Neural cell (in vitro differentiated cells): ENCODE results near the gene POLRMT. TPM values are rescaled to one million over a fixed set of nuclear protein-coding genes. Genes with fewer than 3 reads are reported as not detected.

Source experiments
- H2AFZ ChIP-seq: fragments of 200-600, 300-800 bp; sonication (generic), shearing (Covaris generic); 2 replicates; pipeline ENCODE4 v1.6.0; 2014; ENCODE audit warnings: low read depth, mild to moderate bottlenecking, antibody characterized with exemption, low read length, moderate library complexity
- H3F3A ChIP-seq: fragments of 200-600 bp; shearing (Covaris generic); 2 replicates; pipeline ENCODE4 v1.6.1; 2016; ENCODE audit warnings: mild to moderate bottlenecking, moderate library complexity, mixed read lengths, antibody characterized with exemption, low read length; ENCODE audit not compliant: insufficient read depth, poor library complexity, severe bottlenecking
- H3K27ac ChIP-seq: fragments of 200-600, 300-800 bp; sonication (generic), shearing (Covaris generic); 2 replicates; pipeline ENCODE4 v1.5.1; 2014; ENCODE audit warnings: mild to moderate bottlenecking, low read length, moderate library complexity
- H3K27me3 ChIP-seq: fragments of 300-800, 200-600 bp; sonication (generic), shearing (Covaris generic); 2 replicates; pipeline ENCODE4 v1.6.0; 2014; ENCODE audit warnings: mild to moderate bottlenecking, low read depth, low read length, moderate library complexity; ENCODE audit not compliant: insufficient read depth
- H3K36me3 ChIP-seq: fragments of 300-800, 200-600 bp; sonication (generic), shearing (Covaris generic); 2 replicates; pipeline ENCODE4 v1.5.1; 2014; ENCODE audit warnings: mild to moderate bottlenecking, antibody characterized with exemption, low read length, moderate library complexity; ENCODE audit not compliant: insufficient read depth
- H3K4me2 ChIP-seq: fragments of 300-800, 200-600 bp; sonication (generic), shearing (Covaris generic); 2 replicates; pipeline ENCODE4 v1.6.0; 2014; ENCODE audit warnings: mild to moderate bottlenecking, low read length
- H3K4me3 ChIP-seq: fragments of 300-800, 200-600 bp; sonication (generic), shearing (Covaris generic); 2 replicates; pipeline ENCODE4 v1.5.1; 2014; ENCODE audit warnings: mild to moderate bottlenecking, low read length, moderate library complexity
- H3K79me2 ChIP-seq: fragments of 200-600 bp; shearing (Covaris generic); replicated peaks from 2 replicates; pipeline ENCODE4 v1.6.0; 2014; ENCODE audit warnings: mild to moderate bottlenecking, low read length, moderate library complexity; ENCODE audit not compliant: insufficient read depth
- H3K9ac ChIP-seq: fragments of 300-800, 200-600 bp; sonication (generic), shearing (Covaris generic); 2 replicates; pipeline ENCODE4 v1.6.1; 2016; ENCODE audit warnings: mild to moderate bottlenecking, low read length, mixed read lengths
- H3K9me2 ChIP-seq: fragments of 200-600 bp; shearing (Covaris generic); 2 replicates; pipeline ENCODE4 v1.6.1; 2016; ENCODE audit warnings: mild to moderate bottlenecking, low read length, mixed read lengths; ENCODE audit not compliant: insufficient read depth
- H3K9me3 ChIP-seq: fragments of 200-600, 300-800 bp; sonication (generic), shearing (Covaris generic); 2 replicates; pipeline ENCODE4 v1.6.1; 2016; ENCODE audit warnings: mild to moderate bottlenecking, mixed run types, low read length, moderate library complexity, mixed read lengths
- H4K20me1 ChIP-seq: fragments of 200-600 bp; shearing (Covaris generic); 2 replicates; pipeline ENCODE4 v1.6.1; 2016; ENCODE audit warnings: mild to moderate bottlenecking, mixed run types; ENCODE audit not compliant: insufficient read depth
- EP300 ChIP-seq: fragments of 450-650 bp; conservative IDR thresholded peaks from 2 replicates; pipeline ENCODE4 v1.6.1; 2014; ENCODE audit warnings: antibody characterized with exemption, mild to moderate bottlenecking, moderate library complexity; ENCODE audit not compliant: poor library complexity, severe bottlenecking
- EZH2 ChIP-seq: fragments of 200-600, 300-800 bp; shearing (Covaris generic), sonication (generic); IDR thresholded peaks from 2 replicates; pipeline ENCODE4 v1.6.1; 2014; ENCODE audit warnings: antibody characterized with exemption, low read length, borderline replicate concordance, mild to moderate bottlenecking; ENCODE audit not compliant: insufficient read depth, poor library complexity, severe bottlenecking
- MXI1 ChIP-seq: fragments of 450-650 bp; conservative IDR thresholded peaks from 2 replicates; pipeline ENCODE4 v1.6.1; 2014; ENCODE audit warnings: antibody characterized with exemption, mild to moderate bottlenecking; ENCODE audit not compliant: poor library complexity, severe bottlenecking
- POLR2AphosphoS5 ChIP-seq: IDR thresholded peaks from 2 replicates; pipeline ENCODE4 v1.6.1; 2012
- RAD21 ChIP-seq: fragments of 450-650 bp; conservative IDR thresholded peaks from 2 replicates; pipeline ENCODE4 v1.6.1; 2014; ENCODE audit warnings: antibody characterized with exemption, mild to moderate bottlenecking, moderate library complexity
- SMC3 ChIP-seq: fragments of 450-650 bp; conservative IDR thresholded peaks from 2 replicates; pipeline ENCODE4 v1.6.1; 2014; ENCODE audit warnings: antibody characterized with exemption, mild to moderate bottlenecking, moderate library complexity; ENCODE audit not compliant: poor library complexity
- TAF1 ChIP-seq: IDR thresholded peaks from 2 replicates; pipeline ENCODE4 v1.6.1; 2012; ENCODE audit warnings: low read depth
- polyA plus RNA-seq: library from polyadenylated mRNA; depleted of rRNA; stranded (reverse); fragments of >200 nt; gene quantifications from 2 replicates; pipeline ENCODE4 v1.2.3, GENCODE V29; 2014
- TF ChIP-seq, protein P1 (sequence below): IDR thresholded peaks from 2 replicates; pipeline ENCODE4 v1.6.1; 2012; ENCODE audit warnings: borderline replicate concordance
- TF ChIP-seq, protein P2 (sequence below): fragments of 450-650 bp; IDR thresholded peaks from 2 replicates; pipeline ENCODE4 v1.5.1; 2014; ENCODE audit warnings: antibody characterized with exemption, mild to moderate bottlenecking, moderate library complexity; ENCODE audit not compliant: poor library complexity, severe bottlenecking

Gene POLRMT
- polyA plus RNA-seq, 1 donor from 2014 or later: 28.3 TPM

DNA sequence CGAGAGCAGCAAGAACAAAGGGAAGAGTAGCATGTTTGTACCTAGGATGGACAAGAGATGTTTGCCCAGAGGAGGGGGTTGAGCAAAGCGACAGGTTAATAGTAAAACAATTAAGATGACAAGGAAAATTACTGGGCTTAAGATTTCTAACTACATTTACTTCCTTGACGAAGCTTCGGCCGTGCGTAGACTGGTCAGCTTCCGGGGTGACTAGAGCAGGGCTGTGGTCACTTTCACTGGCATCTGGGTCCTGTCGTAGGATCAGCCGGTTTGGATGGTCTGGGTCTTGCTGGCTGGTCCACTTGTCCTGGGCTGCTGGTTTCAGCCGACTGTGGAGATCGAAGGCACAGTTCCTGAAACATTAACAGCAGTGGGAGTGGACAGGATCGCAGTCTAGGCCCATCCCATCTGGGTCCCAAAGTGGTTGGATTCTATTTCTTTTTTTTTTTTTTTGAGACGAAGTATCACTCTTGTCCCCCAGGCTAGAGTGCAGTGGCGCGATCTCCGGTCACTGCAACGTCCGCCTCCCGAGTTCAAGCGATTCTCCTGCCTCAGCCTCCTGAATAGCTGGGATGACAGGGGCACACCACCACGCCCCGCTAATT, 65.9 kb downstream of the POLRMT start:
- Histone ChIP-seq H3K36me3 (no peaks in the 10 kb centered on the region), H2AFZ (no peak overlapping the region), H3K9me3 (no peaks in the 10 kb centered on the region), H4K20me1 (no peaks in the 10 kb centered on the region), H3K79me2 (no peaks in the 10 kb centered on the region), H3K4me2 (no peak overlapping the region), H3K9me2 (no peaks in the 10 kb centered on the region), H3K4me3 (no peak overlapping the region), H3K27ac (no peak overlapping the region), H3K9ac (no peak overlapping the region), H3K27me3 (no peaks in the 10 kb centered on the region), H3F3A (no peaks in the 10 kb centered on the region)
- no peak for TF ChIP-seq RAD21
- TF ChIP-seq EZH2: no peak
- TF ChIP-seq TAF1: no peak
- TF ChIP-seq EP300: no peak
- TF ChIP-seq, protein P1, sequence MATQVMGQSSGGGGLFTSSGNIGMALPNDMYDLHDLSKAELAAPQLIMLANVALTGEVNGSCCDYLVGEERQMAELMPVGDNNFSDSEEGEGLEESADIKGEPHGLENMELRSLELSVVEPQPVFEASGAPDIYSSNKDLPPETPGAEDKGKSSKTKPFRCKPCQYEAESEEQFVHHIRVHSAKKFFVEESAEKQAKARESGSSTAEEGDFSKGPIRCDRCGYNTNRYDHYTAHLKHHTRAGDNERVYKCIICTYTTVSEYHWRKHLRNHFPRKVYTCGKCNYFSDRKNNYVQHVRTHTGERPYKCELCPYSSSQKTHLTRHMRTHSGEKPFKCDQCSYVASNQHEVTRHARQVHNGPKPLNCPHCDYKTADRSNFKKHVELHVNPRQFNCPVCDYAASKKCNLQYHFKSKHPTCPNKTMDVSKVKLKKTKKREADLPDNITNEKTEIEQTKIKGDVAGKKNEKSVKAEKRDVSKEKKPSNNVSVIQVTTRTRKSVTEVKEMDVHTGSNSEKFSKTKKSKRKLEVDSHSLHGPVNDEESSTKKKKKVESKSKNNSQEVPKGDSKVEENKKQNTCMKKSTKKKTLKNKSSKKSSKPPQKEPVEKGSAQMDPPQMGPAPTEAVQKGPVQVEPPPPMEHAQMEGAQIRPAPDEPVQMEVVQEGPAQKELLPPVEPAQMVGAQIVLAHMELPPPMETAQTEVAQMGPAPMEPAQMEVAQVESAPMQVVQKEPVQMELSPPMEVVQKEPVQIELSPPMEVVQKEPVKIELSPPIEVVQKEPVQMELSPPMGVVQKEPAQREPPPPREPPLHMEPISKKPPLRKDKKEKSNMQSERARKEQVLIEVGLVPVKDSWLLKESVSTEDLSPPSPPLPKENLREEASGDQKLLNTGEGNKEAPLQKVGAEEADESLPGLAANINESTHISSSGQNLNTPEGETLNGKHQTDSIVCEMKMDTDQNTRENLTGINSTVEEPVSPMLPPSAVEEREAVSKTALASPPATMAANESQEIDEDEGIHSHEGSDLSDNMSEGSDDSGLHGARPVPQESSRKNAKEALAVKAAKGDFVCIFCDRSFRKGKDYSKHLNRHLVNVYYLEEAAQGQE: no peak
- TF ChIP-seq POLR2AphosphoS5: no peak
- TF ChIP-seq, protein P2, sequence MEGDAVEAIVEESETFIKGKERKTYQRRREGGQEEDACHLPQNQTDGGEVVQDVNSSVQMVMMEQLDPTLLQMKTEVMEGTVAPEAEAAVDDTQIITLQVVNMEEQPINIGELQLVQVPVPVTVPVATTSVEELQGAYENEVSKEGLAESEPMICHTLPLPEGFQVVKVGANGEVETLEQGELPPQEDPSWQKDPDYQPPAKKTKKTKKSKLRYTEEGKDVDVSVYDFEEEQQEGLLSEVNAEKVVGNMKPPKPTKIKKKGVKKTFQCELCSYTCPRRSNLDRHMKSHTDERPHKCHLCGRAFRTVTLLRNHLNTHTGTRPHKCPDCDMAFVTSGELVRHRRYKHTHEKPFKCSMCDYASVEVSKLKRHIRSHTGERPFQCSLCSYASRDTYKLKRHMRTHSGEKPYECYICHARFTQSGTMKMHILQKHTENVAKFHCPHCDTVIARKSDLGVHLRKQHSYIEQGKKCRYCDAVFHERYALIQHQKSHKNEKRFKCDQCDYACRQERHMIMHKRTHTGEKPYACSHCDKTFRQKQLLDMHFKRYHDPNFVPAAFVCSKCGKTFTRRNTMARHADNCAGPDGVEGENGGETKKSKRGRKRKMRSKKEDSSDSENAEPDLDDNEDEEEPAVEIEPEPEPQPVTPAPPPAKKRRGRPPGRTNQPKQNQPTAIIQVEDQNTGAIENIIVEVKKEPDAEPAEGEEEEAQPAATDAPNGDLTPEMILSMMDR: no peak
- TF ChIP-seq MXI1: no peak
- TF ChIP-seq SMC3: no peak

Other genes with a start within 250 kb of the POLRMT start
- 21.4 and 22.8 TPM in 2 replicates for gene C2CD4C, start 224.4 kb downstream of the POLRMT start, polyA plus RNA-seq
- gene SHC2, start 172.5 kb downstream of the POLRMT start, polyA plus RNA-seq: 75.8 and 81.2 TPM in 2 replicates
- gene MADCAM1, start 137.1 kb downstream of the POLRMT start, polyA plus RNA-seq: 0.22 and 1.0 TPM in 2 replicates
- gene TPGS1, start 126.0 kb downstream of the POLRMT start, polyA plus RNA-seq: 79.6 and 83.2 TPM in 2 replicates
- 155 and 172 TPM in 2 replicates for gene CDC34, start 101.8 kb downstream of the POLRMT start, polyA plus RNA-seq
- 0.38 and 0.72 TPM in 2 replicates for gene GZMM, start 89.5 kb downstream of the POLRMT start, polyA plus RNA-seq
- gene BSG, start 60.9 kb downstream of the POLRMT start, polyA plus RNA-seq: 209 and 214 TPM in 2 replicates
- gene HCN2, start 43.7 kb downstream of the POLRMT start, polyA plus RNA-seq: 4.7 and 6.4 TPM in 2 replicates
- 0.48 TPM in 1 of 2 replicates, not detected in the other for gene FGF22, start 6.3 kb upstream of the POLRMT start, polyA plus RNA-seq
- 33.7 and 44.8 TPM in 2 replicates for gene RNF126, start 29.7 kb upstream of the POLRMT start, polyA plus RNA-seq
- gene FSTL3, start 42.9 kb upstream of the POLRMT start, polyA plus RNA-seq: 3.1 and 6.6 TPM in 2 replicates
- gene PRSS57, start 61.9 kb upstream of the POLRMT start, polyA plus RNA-seq: not detected in 2 replicates
- gene PALM, start 75.4 kb upstream of the POLRMT start, polyA plus RNA-seq: 74.8 and 87.3 TPM in 2 replicates
- gene MISP, start 117.6 kb upstream of the POLRMT start, polyA plus RNA-seq: 0.24 and 0.98 TPM in 2 replicates
- gene PTBP1, start 163.9 kb upstream of the POLRMT start, polyA plus RNA-seq: 27.3 and 39.0 TPM in 2 replicates
- 239 and 275 TPM in 2 replicates for gene PLPPR3, start 188.4 kb upstream of the POLRMT start, polyA plus RNA-seq
- 1.0 and 1.1 TPM in 2 replicates for gene AZU1, start 194.3 kb upstream of the POLRMT start, polyA plus RNA-seq
- 0.54 TPM in 1 of 2 replicates, not detected in the other for gene PRTN3, start 207.5 kb upstream of the POLRMT start, polyA plus RNA-seq
- gene ELANE, start 218.8 kb upstream of the POLRMT start, polyA plus RNA-seq: not detected in 2 replicates
- 3.8 and 5.3 TPM in 2 replicates for gene CFD, start 226.1 kb upstream of the POLRMT start, polyA plus RNA-seq